Mesenchymal stem cell (in vitro differentiated cells and primary cell): ENCODE measurements around the gene PRSS33.

Experiments used
- DNase-seq: peaks from one replicate; pipeline ENCODE4 v3.0.0-alpha.2; 2013
- H2AFZ ChIP-seq: one replicate; pipeline ENCODE4 v1.6.1; 2013; ENCODE audit warnings: low read depth, mild to moderate bottlenecking, control low read depth, inconsistent platforms, low read length, moderate library complexity
- H2AK5ac ChIP-seq: 2 replicates; pipeline ENCODE4 v1.6.1; 2013; ENCODE audit warnings: low read length, moderate library complexity, mild to moderate bottlenecking, inconsistent platforms; ENCODE audit not compliant: severe bottlenecking
- H2BK120ac ChIP-seq: one replicate; pipeline ENCODE4 v1.6.1; 2013; ENCODE audit warnings: low read depth, mild to moderate bottlenecking, inconsistent platforms, low read length, moderate library complexity
- H2BK12ac ChIP-seq, 2 experiments: one replicate each; pipeline ENCODE4 v1.6.1; 2013; ENCODE audit warnings: inconsistent platforms in 2 of 2, low read length in 2 of 2, mild to moderate bottlenecking in 2 of 2, moderate library complexity in 2 of 2, control low read depth in 1 of 2
- H2BK15ac ChIP-seq: one replicate; pipeline ENCODE4 v1.6.1; 2013; ENCODE audit warnings: mild to moderate bottlenecking, low read depth, inconsistent platforms; ENCODE audit not compliant: poor library complexity, severe bottlenecking
- H2BK5ac ChIP-seq: 2 replicates; pipeline ENCODE4 v1.6.1; 2013; ENCODE audit warnings: low read depth, mild to moderate bottlenecking, low read length, control low read depth, inconsistent platforms; ENCODE audit not compliant: poor library complexity, severe bottlenecking
- H3K14ac ChIP-seq, 2 experiments: one replicate each; pipeline ENCODE4 v1.6.1; 2013; ENCODE audit warnings: inconsistent platforms in 2 of 2, low read length in 2 of 2, control low read depth in 1 of 2, mild to moderate bottlenecking in 1 of 2, moderate library complexity in 1 of 2
- H3K18ac ChIP-seq, 2 experiments: one replicate each; pipeline ENCODE4 v1.6.1; 2013; ENCODE audit warnings: inconsistent platforms in 2 of 2, low read length in 2 of 2, control low read depth in 1 of 2, low read depth in 1 of 2, mild to moderate bottlenecking in 1 of 2
- H3K23ac ChIP-seq, 2 experiments: one replicate each; pipeline ENCODE4 v1.6.1; 2013; ENCODE audit warnings: inconsistent platforms in 2 of 2, low read length in 2 of 2, mild to moderate bottlenecking in 2 of 2, moderate library complexity in 2 of 2, control low read depth in 1 of 2
- H3K27ac ChIP-seq: 2 replicates; pipeline ENCODE4 v1.5.1; 2013; ENCODE audit warnings: mild to moderate bottlenecking, moderate library complexity, low read length, control low read depth, inconsistent platforms; ENCODE audit not compliant: poor library complexity, severe bottlenecking
- H3K27me3 ChIP-seq, 2 experiments: 2 replicates each; pipeline versions ENCODE4 v1.6.1 to v1.7.0; 2013; ENCODE audit warnings: low read length in 2 of 2, mild to moderate bottlenecking in 2 of 2, moderate library complexity in 2 of 2, control low read depth in 1 of 2, inconsistent platforms in 1 of 2; ENCODE audit not compliant: control insufficient read depth in 1 of 2, insufficient read depth in 1 of 2
- H3K36me3 ChIP-seq, 2 experiments: 2 replicates each; pipeline versions ENCODE4 v1.6.1 to v1.7.0; 2013; ENCODE audit warnings: low read length in 2 of 2, control low read depth in 1 of 2, inconsistent platforms in 1 of 2, low read depth in 1 of 2, mild to moderate bottlenecking in 1 of 2; ENCODE audit not compliant: insufficient read depth in 2 of 2, control insufficient read depth in 1 of 2
- H3K4ac ChIP-seq, 2 experiments: one replicate each; pipeline ENCODE4 v1.6.1; 2013; ENCODE audit warnings: inconsistent platforms in 2 of 2, low read length in 2 of 2, mild to moderate bottlenecking in 2 of 2, moderate library complexity in 2 of 2, control low read depth in 1 of 2, low read depth in 1 of 2
- H3K4me1 ChIP-seq: 2 replicates; pipeline ENCODE4 v1.6.1; 2013; ENCODE audit warnings: low read depth, low read length, control low read depth; ENCODE audit not compliant: control insufficient read depth, insufficient read depth
- H3K4me2 ChIP-seq: 2 replicates; pipeline ENCODE4 v1.6.1; 2013; ENCODE audit warnings: low read length, mild to moderate bottlenecking, inconsistent platforms; ENCODE audit not compliant: poor library complexity, severe bottlenecking
- H3K4me3 ChIP-seq, 2 experiments: 2 replicates each; pipeline versions ENCODE4 v1.5.1 to v1.7.0; 2013; ENCODE audit warnings: low read length in 2 of 2, mild to moderate bottlenecking in 2 of 2, control low read depth in 1 of 2, low read depth in 1 of 2; ENCODE audit not compliant: insufficient read depth in 1 of 2
- H3K79me1 ChIP-seq: replicated peaks from 2 replicates; pipeline ENCODE4 v1.6.1; 2013; ENCODE audit warnings: mild to moderate bottlenecking, control low read depth, low read length, inconsistent platforms; ENCODE audit not compliant: poor library complexity, severe bottlenecking
- H3K9ac ChIP-seq: 2 replicates; pipeline ENCODE4 v1.7.0; 2013; ENCODE audit warnings: mild to moderate bottlenecking, low read length, moderate library complexity
- H3K9me3 ChIP-seq: 2 replicates; pipeline ENCODE4 v1.7.0; 2013; ENCODE audit warnings: mild to moderate bottlenecking, low read length; ENCODE audit not compliant: control insufficient read depth
- H4K8ac ChIP-seq: one replicate; pipeline ENCODE4 v1.6.1; 2013; ENCODE audit warnings: inconsistent platforms, mild to moderate bottlenecking, low read length, moderate library complexity
- H4K91ac ChIP-seq: one replicate; pipeline ENCODE4 v1.6.1; 2013; ENCODE audit warnings: mild to moderate bottlenecking, low read length, inconsistent platforms
- WGBS: methylation state at CpG from one replicate; pipeline ENCODE4 v1.1.7; 2013; ENCODE audit warnings: mixed read lengths; 5-methylcytosine and 5-hydroxymethylcytosine counted together

PRSS33 gene

GRCh38 chr16:2775765-2776499, 11.4 kb downstream of the PRSS33 start:
- Histone ChIP-seq H3K18ac (peak overlapping the region in 1 of 2 experiments; percentile 95), H2BK120ac (no peak overlapping the region), H3K23ac (no peak overlapping the region), H3K4me3 (peak overlapping the region; percentile 89 to 90), H3K4ac (peak overlapping the region in 1 of 2 experiments; percentile 43), H3K4me1 (peaks cover 28% of the 10 kb centered on the region), H4K91ac (peak overlapping the region; percentile 54), H3K27ac (no peak overlapping the region), H2AK5ac (no peak overlapping the region), H3K4me2 (peak overlapping the region; percentile 74), H4K8ac (no peak overlapping the region), H3K27me3 (no peaks in the 10 kb centered on the region), H2AFZ (no peak overlapping the region), H2BK12ac (no peak overlapping the region), H3K9ac (peak overlapping the region; percentile 88), H3K36me3 (peaks cover 43 to 44% of the 10 kb centered on the region in 2 experiments), H3K14ac (peak overlapping the region in 1 of 2 experiments; percentile 97), H2BK15ac (no peak overlapping the region), H3K79me1 (peaks cover 16% of the 10 kb centered on the region), H2BK5ac (no peak overlapping the region), H3K9me3 (no peaks in the 10 kb centered on the region)
- DNase-seq: no peak
- WGBS: 60% methylated on average over 10 of the region's 11 CpGs

- Histone ChIP-seq H4K8ac (no peak overlapping the region), H2BK12ac (no peak overlapping the region), H2BK5ac (no peak overlapping the region), H3K4me3 (peak overlapping the region in 1 of 2 experiments; percentile 89), H2BK15ac (no peak overlapping the region), H2BK120ac (no peak overlapping the region), H3K9me3 (no peaks in the 10 kb centered on the region), H3K23ac (peak overlapping the region in 1 of 2 experiments; percentile 81), H3K27ac (no peak overlapping the region), H3K36me3 (peaks cover 50 to 51% of the 10 kb centered on the region in 2 experiments), H2AFZ (no peak overlapping the region), H3K14ac (no peak overlapping the region), H3K4me2 (peak overlapping the region; percentile 74), H3K4ac (no peak overlapping the region), H3K79me1 (peaks cover 17% of the 10 kb centered on the region), H3K4me1 (peaks cover 29% of the 10 kb centered on the region), H3K27me3 (no peaks in the 10 kb centered on the region), H4K91ac (no peak overlapping the region), H3K18ac (no peak overlapping the region), H3K9ac (peak overlapping the region; percentile 88), H2AK5ac (no peak overlapping the region)
- no peak for DNase-seq
- 93% methylated on average over 7 of the region's 7 CpGs for whole genome bisulfite sequencing
These were observed 12.1 kb downstream of the PRSS33 start for GRCh38 chr16:2775131-2775716.

DNA sequence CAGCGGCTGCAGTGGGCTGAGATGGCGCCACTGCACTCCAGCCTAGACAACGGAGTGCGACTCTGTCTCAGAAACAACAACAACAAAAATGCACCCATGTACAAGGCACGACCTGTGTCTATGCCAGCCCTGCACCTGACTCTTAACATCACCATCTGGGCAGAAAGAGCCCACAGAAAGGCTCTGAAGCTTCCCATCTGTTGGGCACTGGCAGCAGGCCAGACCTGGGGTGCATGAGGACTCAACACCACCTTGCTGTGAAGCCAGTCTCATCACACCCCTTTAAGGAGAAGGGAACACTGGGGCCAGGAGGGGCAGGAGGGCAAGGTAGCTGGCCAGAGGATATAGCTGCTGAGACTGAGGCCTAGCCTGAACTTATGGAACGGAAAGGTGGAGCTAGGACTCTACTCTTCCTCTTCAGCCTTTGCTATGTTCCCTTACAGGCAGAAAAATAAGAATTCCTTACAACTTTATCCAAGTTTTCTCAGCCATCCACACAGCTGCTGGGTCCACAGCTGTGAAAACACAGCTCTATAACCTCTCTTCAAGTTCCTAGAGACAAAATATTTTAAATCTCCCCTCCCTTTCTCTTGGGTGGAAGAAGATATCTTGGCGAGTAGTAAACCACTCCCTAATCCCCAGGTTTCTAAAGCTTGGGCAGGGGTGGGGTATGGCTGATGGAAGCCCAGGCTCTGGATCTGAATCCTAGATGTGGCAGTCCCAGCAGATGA, 13.0 kb downstream of the PRSS33 start:
- H2BK12ac ChIP-seq: no peak overlapping the region
- no peak overlapping the region for H3K4me2 ChIP-seq
- peak overlapping the region; percentile 88 for H3K9ac ChIP-seq
- no peak overlapping the region for H2AFZ ChIP-seq
- no peak overlapping the region for H3K14ac ChIP-seq
- no peak overlapping the region for H3K18ac ChIP-seq
- H3K27me3 ChIP-seq: no peaks in the 10 kb centered on the region
- no peak overlapping the region for H2AK5ac ChIP-seq
- no peak overlapping the region for H3K4ac ChIP-seq
- H2BK15ac ChIP-seq: no peak overlapping the region
- no peak overlapping the region for H3K27ac ChIP-seq
- H3K4me3 ChIP-seq: no peak overlapping the region
- H4K8ac ChIP-seq: no peak overlapping the region
- peaks cover 21% of the 10 kb centered on the region for H3K79me1 ChIP-seq
- DNase-seq: no peak
- 73% methylated on average over 6 of the region's 7 CpGs for WGBS
- H3K9me3 ChIP-seq: no peaks in the 10 kb centered on the region
- no peak overlapping the region for H4K91ac ChIP-seq
- no peak overlapping the region for H3K23ac ChIP-seq
- H2BK120ac ChIP-seq: no peak overlapping the region
- peaks cover 59 to 60% of the 10 kb centered on the region in 2 experiments for H3K36me3 ChIP-seq
- H2BK5ac ChIP-seq: no peak overlapping the region
- peaks cover 36% of the 10 kb centered on the region for H3K4me1 ChIP-seq
